NCI-H2196 (cell line): ENCODE results near the gene DLEC1.

Experiments
- DNase-seq: peaks from one replicate; lab custom pipeline; 2025; ENCODE audit not compliant: unreplicated experiment; lab: John Stamatoyannopoulos, UW

The DLEC1 gene

DNA sequence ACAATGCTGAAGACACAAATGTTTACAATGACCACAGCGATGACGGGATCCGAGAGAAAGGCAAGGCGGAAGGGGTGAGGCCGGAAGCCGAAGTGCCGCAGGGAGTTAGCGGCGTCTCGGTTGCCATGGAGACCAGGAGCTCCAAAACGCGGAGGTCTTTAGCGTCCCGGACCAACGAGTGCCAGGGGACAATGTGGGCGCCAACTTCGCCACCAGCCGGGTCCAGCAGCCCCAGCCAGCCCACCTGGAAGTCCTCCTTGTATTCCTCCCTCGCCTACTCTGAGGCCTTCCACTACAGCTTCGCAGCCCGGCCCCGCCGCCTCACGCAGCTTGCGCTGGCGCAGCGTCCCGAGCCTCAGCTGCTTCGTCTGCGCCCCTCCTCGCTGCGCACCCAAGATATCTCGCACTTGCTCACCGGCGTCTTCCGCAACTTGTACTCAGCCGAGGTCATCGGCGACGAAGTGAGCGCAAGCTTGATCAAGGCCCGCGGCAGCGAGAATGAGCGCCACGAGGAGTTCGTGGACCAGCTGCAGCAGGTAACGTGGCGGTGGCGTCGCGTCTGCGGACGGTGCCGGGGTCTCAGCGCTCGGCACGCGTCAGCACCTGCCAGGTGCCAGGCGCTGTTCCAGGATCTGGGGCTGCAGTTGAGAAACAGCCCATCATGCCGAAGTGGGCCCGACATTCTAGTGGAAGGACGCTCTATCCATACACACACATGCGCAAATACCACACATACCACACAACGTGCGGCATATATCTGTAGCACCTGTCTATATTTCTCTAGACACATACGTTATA is at the start of gene DLEC1:
Gene DLEC1 (plus strand): TSS at position 108 of the 798 bp plus-strand sequence. CDS start 18 bp downstream, at position 126.
- no peak for DNase-seq

DNA sequence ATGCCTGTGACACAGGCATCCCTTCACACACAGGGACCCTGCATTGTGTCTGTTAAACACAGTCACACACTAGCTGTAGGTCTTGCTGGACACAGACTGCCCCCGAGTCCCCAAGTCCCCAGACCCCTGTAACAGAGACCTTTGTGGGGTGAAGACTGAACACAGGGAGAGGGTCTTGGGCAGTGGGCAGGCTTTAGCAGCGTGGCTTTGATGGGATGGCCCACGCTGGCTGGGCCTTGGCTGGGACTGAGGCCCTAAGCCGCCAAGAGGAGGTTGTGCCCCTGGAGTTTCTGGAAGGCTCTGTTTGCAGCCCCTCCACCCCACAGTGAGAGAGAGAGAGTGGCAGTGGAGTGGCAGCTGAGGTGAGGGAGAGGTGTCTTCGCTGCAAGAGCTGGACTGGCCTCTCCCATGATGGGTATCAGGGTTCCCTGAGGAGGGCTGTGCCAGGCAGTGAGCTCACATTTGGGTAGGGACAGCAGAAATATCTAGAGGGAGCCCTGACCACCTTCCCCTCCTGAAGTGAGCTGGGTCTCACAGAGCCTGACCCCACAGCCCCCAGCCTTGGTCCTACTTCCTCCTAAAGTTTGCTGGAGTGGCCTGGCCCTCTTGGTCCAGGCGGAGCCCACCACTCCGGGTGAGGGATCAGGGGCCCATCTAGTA is 49.1 kb upstream of the DLEC1 start:
- DNase-seq = no peak

DNA sequence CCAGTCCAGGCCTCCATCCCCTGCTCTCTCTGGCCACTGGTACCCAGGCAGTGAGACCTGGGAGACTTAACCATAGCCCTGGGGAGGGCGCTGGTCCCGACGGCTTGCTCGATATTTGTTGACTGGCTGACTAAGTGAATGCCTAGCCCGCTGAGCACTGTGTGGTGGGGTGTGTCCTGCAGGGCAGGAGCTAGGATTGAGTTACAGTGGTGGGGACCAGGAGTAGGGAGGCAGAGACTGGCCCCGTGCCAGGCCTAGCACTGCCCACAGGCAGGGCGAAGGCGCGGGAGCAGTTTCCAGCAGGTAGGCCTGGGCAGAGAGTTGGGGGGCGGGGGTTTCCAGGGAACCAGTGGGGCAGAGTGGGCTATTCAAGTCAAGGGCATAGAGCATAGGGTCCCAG is 48.5 kb upstream of the DLEC1 start, which contains the start of gene VILL:
Gene VILL (plus strand): TSS at position 260 of the 400 bp plus-strand sequence. CDS start 2,887 bp downstream, outside the sequence.
- no peak for DNase-seq

DNA sequence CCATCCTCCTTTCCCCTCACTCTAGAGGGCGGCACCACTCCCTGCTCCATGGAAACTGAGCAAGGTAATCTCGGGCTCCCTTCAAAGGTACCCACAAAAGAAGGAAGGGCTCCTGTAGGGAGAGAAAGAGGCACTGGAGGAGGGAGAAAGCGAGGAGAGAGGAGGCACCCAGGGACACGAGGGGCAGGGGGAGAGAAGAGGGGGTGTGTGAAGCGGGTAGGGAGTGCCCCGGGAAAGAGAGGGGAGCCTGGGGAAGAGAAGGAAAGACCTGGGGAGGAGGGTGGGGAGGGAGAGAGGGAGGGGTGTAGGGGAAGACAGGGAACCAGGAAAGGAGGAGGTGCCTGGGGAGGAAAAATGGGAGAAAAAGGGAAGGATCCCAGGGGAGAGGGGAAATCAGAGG is 47.9 kb upstream of the DLEC1 start:
- no peak for DNase-seq

DNA sequence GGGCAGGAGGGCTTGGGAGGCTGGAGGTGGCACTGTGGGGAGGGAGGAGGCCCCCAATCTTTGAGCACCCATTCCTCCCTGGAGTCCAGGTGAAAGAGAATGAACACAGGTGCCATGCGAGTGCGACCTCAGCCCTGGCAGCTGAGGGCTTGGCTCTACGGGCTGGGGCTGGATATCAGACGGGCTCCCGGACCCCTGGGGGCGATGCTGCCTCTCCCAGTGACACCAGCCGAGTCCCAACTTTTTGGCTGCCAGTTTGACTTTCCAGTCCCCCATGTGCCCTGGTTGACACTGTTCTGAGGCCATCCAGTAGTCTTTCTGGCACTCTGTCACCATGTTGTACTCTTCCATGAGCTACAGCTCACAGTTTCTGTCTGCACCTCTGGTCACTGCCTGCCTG is 47.2 kb upstream of the DLEC1 start:
- no peak for DNase-seq

DNA sequence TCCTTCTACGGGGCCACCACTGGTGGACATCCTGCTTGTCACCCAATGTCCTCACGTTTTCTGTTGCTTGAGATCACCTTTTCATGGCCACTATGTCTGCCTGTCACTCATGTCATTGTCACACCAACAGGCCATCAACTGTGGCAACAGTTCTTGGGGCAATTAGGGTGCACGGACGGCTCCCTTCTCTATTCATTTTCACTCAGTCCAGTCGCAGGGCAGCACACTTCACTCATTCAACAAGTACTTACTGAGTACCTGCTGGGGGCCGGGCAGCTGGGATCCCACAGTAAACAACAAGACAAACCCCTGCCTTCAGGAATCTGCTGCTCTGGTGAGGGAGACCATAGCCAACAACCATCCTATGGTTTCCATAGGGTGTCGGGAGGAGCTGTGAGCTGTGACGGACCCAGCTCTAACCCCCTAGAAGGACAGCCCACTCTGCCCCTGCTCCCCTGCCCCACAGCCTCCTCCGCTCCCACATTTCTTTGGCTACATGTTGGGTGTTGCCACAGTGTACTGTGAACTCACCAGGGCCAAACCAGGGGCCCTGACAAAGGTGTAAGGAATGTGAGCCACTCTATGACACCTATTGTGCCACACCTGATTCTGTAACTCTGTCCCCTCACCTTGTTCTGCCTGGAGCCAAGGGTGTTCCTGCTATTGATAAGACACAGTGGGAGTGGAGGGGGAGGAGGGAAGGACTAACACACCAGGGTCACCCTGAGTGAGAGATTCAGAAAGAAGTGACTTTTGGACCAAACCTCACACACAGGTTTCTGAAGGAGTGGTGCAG is 46.5 kb upstream of the DLEC1 start:
- no peak for DNase-seq

- DNase-seq = no peak
Observed at GRCh38 chr3:37993067-37993455, 45.9 kb upstream of the DLEC1 start.

DNA sequence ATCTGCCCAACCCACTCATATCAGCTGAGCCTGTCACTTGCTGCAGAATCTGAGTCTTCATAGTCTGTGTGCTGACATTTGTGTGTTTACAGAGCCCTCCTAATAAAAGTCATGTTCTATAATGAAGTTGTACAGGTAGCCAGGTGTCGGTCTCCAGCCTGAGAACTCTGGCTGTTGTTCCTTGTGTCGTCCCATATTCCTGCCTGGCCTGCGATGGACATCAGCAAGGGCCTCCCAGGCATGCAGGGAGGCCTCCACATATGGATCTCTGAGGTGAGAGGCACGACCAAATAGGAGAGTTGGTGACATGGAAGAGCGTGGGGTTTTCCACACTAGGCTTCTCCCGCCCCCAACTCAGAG is 45.6 kb upstream of the DLEC1 start:
- no peak for DNase-seq

- DNase-seq = no peak
Observed at GRCh38 chr3:37993820-37994638, 45.0 kb upstream of the DLEC1 start.

DNA sequence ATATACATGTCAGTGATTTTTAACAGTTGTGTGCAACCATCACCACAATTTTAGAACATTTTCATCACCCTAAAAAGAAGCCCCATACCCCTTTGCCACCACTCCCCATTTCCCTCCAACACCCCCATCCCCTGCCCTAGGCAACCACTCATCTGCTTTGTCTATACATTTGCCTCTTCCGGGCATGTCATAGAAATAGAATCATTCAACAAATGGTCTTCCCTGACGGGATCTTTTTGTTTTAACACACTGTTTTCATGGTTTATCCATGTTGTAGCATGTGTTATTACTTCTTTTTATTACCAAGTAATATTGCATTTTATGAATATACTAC is 44.4 kb upstream of the DLEC1 start:
- no peak for DNase-seq

- no peak for DNase-seq
Observed at GRCh38 chr3:37995652-37996641, 43.1 kb upstream of the DLEC1 start.

DNA sequence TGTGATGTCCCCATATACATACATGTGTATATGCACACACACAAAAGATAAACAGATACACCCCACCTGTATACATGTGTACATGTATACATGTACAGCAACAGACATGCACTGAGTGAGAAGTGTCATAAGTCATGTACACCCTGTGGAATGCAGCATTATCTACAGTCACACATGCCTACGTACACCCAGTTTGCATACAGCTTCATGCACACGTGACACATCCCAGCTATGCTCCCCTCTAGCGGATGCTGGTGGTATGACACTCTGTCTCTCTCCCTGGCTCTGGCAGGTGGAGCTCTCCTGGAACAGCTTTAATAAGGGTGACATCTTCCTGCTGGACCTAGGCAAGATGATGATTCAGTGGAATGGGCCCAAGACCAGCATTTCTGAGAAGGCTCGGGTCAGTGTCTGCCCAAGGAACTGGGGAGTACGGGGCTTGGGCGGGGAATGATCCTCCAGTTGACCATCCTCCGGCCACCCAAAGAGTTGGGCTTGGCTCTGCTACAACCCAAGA is 42.2 kb upstream of the DLEC1 start:
- peak; percentile 59 for DNase-seq

GRCh38 chr3:37997342-37997741 is 41.7 kb upstream of the DLEC1 start:
- DNase-seq = no peak

GRCh38 chr3:37997791-37998370 is 41.1 kb upstream of the DLEC1 start:
- no peak for DNase-seq

- no peak for DNase-seq
Observed at GRCh38 chr3:37999836-38000235, 39.2 kb upstream of the DLEC1 start.

GRCh38 chr3:38000242-38000916 is 38.6 kb upstream of the DLEC1 start:
- no peak for DNase-seq

DNA sequence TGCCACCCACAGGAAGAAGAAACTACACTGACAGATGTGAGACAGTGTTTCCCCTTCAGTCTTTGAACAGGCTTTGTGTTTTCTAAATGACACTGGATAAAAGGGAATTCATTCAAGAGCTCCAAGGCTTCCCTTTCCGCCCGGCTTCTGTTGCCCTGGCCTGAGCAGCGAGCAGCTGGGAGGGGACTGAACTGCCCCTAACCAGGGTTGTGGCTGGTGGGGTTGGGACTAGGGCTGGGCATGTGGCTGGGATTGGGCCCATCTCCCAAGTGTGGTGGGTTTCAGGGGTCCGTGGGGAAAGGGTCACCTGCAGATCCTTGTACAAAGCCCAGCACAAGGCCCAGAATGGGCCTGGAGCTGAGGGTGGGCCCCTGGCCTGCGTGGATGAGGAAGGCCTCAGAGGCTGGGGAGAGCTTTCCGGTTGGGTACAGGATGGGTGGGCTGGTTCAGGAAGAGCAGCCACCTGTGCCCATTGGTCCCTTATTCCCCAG is 38.0 kb upstream of the DLEC1 start:
- DNase-seq = no peak

DNA sequence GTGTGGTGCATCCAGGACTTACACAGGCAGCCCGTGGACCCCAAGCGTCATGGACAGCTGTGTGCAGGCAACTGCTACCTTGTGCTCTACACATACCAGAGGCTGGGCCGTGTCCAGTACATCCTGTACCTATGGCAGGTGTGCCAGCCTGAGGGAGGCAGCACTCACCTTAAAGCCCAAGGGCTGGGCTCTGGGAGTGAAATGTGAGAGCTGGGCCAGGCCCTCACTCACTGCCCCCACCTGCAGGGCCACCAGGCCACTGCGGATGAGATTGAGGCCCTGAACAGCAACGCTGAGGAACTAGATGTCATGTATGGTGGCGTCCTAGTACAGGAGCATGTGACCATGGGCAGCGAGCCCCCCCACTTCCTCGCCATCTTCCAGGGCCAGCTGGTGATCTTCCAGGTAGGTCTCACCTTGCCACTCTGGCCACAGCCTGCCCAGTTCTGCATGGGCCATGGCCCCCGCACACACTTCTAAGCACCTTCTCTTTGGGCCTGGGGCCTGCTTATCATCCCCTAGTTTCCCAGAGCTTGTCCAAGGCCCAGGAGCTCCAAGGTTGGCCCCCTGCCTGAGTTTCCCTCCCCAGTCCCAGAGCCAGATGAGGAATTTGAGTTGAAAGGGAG is 37.4 kb upstream of the DLEC1 start:
- DNase-seq = peak; percentile 15
